DND-41 (cell line): Measurements from ENCODE around the gene USP26.

ENCODE experiments used
- CTCF ChIP-seq: IDR thresholded peaks from 2 replicates; pipeline ENCODE4 v1.5.1; 2012; ENCODE audit warnings: borderline replicate concordance, low read length, moderate library complexity, mild to moderate bottlenecking; ENCODE audit not compliant: poor library complexity, severe bottlenecking; ENCODE audit errors: extremely low read depth
- EZH2 ChIP-seq: IDR thresholded peaks from 3 replicates; pipeline ENCODE4 v1.6.1; 2012; ENCODE audit warnings: borderline replicate concordance, low read depth, mild to moderate bottlenecking, moderate library complexity, low read length, inconsistent platforms; ENCODE audit not compliant: severe bottlenecking

- TF ChIP-seq CTCF, result no peak
- TF ChIP-seq EZH2, result no peak
Measured at GRCh38 chrX:132990835-132991234, 106.1 kb downstream of the USP26 start.
